Kidney (tissue), 14 donors: ENCODE measurements around the gene KIDINS220. TPM values are rescaled to one million over a fixed set of nuclear protein-coding genes. Genes with fewer than 3 reads are reported as not detected.
A peak's percentile ranks its signal among the peaks of the same experiment; 100 is the strongest.

Source experiments
- DNase-seq, 5 donors: peaks; one replicate each; pipeline ENCODE4 v3.0.0-alpha.2; 2013 to 2020
- FAIRE-seq: peaks from 2 replicates; lab custom pipeline; 2012; peaks lifted over from hg19 to GRCh38; lab: Jason Lieb, UNC
- H3K27ac ChIP-seq, 2 donors: one replicate each; pipeline ENCODE4 v1.7.0; 2013; ENCODE audit warnings: low read depth in 2 of 2, low read length in 2 of 2, inconsistent platforms in 1 of 2
- H3K27me3 ChIP-seq: one replicate; pipeline ENCODE4 v1.7.1; 2013; ENCODE audit warnings: low read length, inconsistent platforms; ENCODE audit not compliant: control insufficient read depth, insufficient read depth
- H3K36me3 ChIP-seq, 3 donors: one replicate each; pipeline versions ENCODE4 v1.7.0 to v1.7.1; 2013; ENCODE audit warnings: low read length in 3 of 3, control low read depth in 1 of 3, inconsistent platforms in 1 of 3; ENCODE audit not compliant: insufficient read depth in 3 of 3, control insufficient read depth in 2 of 3
- H3K4me1 ChIP-seq, 3 donors: one replicate each; pipeline versions ENCODE4 v1.7.0 to v1.7.1; 2013; ENCODE audit warnings: low read length in 3 of 3, inconsistent platforms in 1 of 3, low read depth in 1 of 3; ENCODE audit not compliant: control insufficient read depth in 2 of 3, insufficient read depth in 2 of 3
- H3K4me3 ChIP-seq, 3 donors: one replicate each; pipeline versions ENCODE4 v1.7.0 to v1.8.1; 2013; ENCODE audit warnings: low read length in 3 of 3, control low read depth in 1 of 3, inconsistent platforms in 1 of 3
- H3K9ac ChIP-seq, 3 donors: one replicate each; pipeline versions ENCODE4 v1.7.0 to v1.7.1; 2013; ENCODE audit warnings: low read length in 3 of 3, control low read depth in 1 of 3, inconsistent platforms in 1 of 3
- H3K9me3 ChIP-seq, 3 donors: one replicate each; pipeline versions ENCODE4 v1.7.0 to v1.7.1; 2013; ENCODE audit warnings: low read length in 3 of 3, control low read depth in 1 of 3, inconsistent platforms in 1 of 3; ENCODE audit not compliant: control insufficient read depth in 2 of 3, insufficient read depth in 1 of 3
- intact Hi-C: fragments of 100-400 bp; cut with DNase I; formaldehyde crosslinking; loops from one replicate; pipeline ENCODE4 v1.11.1; 2022
- polyA plus RNA-seq: library from polyadenylated mRNA; stranded (reverse); fragments of 350-450 nt; fragmentation: Illumina TruSeq; extraction: RNeasy Lipid Tissue Mini Kit (QIAGEN cat#74804); gene quantifications from one replicate; pipeline ENCODE4 v1.2.3, GENCODE V29; 2014; ENCODE audit warnings: low read depth, low replicate concordance; ENCODE audit not compliant: insufficient read depth
- total RNA-seq: library from RNA; stranded (reverse); fragmentation: NEBNext Ultra II Directional; extraction: Animal tissue kit (Norgen Biotek cat#: 25700); gene quantifications from one replicate; pipeline ENCODE4 v1.2.1, GENCODE V29; 2021
- TF ChIP-seq, protein P1 (sequence below): IDR thresholded peaks from 3 replicates; pipeline ENCODE4 v1.5.1; 2012; ENCODE audit warnings: mild to moderate bottlenecking, moderate library complexity, borderline replicate concordance; ENCODE audit not compliant: insufficient read depth; ENCODE audit errors: extremely low read depth
- donor health status: control.
- donor health status: control.
- donor health status: control.
- donor health status: control.
- donor health status: control.
- donor health status: DM: yes; HTN: yes; CAD: no.
- donor health status: Normal renal cell carcinoma (clear cell type).

Gene KIDINS220
- total and polyA plus RNA-seq, 2 donors from 2014 or later: 12.3 to 56.6 TPM

DNA sequence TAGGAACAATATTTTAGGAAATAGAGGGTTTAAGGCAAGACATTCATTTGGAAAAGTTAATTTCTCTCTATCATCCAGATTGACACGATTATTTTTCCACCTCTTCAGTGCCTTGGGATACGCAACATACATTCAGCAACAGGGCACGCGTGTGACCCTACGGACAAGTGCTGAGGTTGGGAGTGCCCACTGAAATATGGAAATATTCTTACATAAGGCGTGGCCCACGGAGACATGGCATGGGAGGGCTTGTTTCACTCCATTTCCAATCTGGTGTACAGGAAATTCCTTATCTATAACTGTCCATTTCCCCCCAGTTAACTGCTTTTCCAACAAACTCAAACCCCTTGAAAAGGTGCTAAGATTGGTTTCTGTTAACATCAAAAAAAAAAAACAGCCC, 20.9 kb upstream of the KIDINS220 start:
- DNase-seq (no peak), FAIRE-seq (no peak)
- Histone ChIP-seq H3K9me3 (no peaks in the 10 kb centered on the region), H3K9ac (no peak overlapping the region), H3K27me3 (no peaks in the 10 kb centered on the region), H3K4me3 (no peak overlapping the region), H3K27ac (no peak overlapping the region), H3K4me1 (no peaks in the 10 kb centered on the region), H3K36me3 (no peaks in the 10 kb centered on the region)
- intact Hi-C loops: no loop called here
- TF ChIP-seq, protein P1, sequence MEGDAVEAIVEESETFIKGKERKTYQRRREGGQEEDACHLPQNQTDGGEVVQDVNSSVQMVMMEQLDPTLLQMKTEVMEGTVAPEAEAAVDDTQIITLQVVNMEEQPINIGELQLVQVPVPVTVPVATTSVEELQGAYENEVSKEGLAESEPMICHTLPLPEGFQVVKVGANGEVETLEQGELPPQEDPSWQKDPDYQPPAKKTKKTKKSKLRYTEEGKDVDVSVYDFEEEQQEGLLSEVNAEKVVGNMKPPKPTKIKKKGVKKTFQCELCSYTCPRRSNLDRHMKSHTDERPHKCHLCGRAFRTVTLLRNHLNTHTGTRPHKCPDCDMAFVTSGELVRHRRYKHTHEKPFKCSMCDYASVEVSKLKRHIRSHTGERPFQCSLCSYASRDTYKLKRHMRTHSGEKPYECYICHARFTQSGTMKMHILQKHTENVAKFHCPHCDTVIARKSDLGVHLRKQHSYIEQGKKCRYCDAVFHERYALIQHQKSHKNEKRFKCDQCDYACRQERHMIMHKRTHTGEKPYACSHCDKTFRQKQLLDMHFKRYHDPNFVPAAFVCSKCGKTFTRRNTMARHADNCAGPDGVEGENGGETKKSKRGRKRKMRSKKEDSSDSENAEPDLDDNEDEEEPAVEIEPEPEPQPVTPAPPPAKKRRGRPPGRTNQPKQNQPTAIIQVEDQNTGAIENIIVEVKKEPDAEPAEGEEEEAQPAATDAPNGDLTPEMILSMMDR: no peak

DNA sequence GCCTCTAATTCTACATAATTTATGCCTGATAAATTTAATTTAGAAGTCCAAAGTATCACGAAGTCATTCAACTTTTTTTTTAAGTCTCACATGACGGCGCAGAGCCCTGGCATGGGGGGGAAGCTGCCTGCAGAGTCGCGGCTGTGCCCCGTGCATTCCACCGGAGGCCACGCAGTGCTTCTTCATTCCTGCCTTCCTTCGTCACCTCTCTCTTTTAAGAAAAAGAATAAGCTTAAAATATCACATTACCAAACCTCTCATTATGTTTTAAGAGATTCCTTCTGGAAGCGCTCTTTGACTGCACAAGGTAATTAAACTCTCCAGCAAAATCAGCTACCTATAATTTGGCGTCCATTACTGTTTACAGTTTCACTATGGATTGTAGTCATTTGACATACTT, 20.3 kb upstream of the KIDINS220 start:
- TF ChIP-seq, protein P1: no peak
- Histone ChIP-seq H3K27me3 (no peaks in the 10 kb centered on the region), H3K27ac (no peak overlapping the region), H3K9ac (peak overlapping the region in 1 of 3 donors; percentile 34), H3K36me3 (no peaks in the 10 kb centered on the region), H3K9me3 (no peaks in the 10 kb centered on the region), H3K4me3 (peak overlapping the region in 1 of 3 donors; percentile 17), H3K4me1 (no peaks in the 10 kb centered on the region)
- FAIRE-seq: no peak
- DNase-seq: peak in 3 of 5 donors; percentile 70 to 76 (median 71)
- intact Hi-C loops: no loop called here

DNA sequence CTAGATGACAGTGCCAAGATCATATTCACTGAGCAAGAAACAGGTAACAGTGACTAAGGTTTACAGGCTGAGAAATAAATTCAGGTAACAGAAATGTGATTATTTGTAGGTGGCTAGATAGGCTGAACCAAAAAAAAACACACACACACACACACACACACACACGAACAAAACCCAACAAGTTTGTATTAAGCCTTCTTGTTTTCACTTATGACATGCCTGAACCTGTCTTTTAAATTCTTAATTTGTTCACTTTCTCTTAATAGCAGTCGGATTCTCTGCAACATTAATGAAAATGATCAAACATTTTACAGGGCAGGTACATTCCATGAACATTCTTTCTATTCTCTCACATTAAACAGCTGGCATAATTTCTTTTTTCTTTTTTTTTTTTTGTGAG, 18.8 kb upstream of the KIDINS220 start:
- Histone ChIP-seq H3K27ac (no peak overlapping the region), H3K27me3 (no peaks in the 10 kb centered on the region), H3K4me3 (no peak overlapping the region), H3K36me3 (no peaks in the 10 kb centered on the region), H3K9me3 (no peaks in the 10 kb centered on the region), H3K4me1 (no peaks in the 10 kb centered on the region), H3K9ac (no peak overlapping the region)
- TF ChIP-seq, protein P1: no peak
- FAIRE-seq (no peak), DNase-seq (no peak)
- intact Hi-C loops: no loop called here

DNA sequence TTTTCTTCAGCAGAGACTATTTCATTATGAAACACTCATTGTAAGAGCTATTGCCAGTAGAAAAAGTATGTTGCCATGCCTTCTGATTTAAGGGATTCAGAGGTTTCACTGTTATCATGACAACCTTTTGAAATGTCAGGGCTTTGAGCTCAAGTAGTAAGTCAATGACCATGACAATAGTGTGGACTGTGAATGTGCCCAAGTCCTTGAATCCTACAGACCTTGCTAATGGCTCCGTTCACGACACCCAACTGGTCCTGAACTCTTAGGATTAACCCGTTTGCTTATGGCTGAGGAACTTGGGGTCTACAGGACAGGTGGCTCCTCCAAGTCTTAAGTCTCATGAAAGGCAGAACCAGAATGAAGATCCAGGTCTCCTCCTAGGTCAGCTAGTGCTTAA, 17.6 kb upstream of the KIDINS220 start:
- Histone ChIP-seq H3K27ac (no peak overlapping the region), H3K4me3 (no peak overlapping the region), H3K9me3 (no peaks in the 10 kb centered on the region), H3K27me3 (no peaks in the 10 kb centered on the region), H3K9ac (no peak overlapping the region), H3K4me1 (no peaks in the 10 kb centered on the region), H3K36me3 (no peaks in the 10 kb centered on the region)
- DNase-seq: no peak
- intact Hi-C loops: no loop called here
- TF ChIP-seq, protein P1: no peak
- FAIRE-seq: no peak
